Fibroblast of the aortic adventitia (primary cell): ENCODE data around the gene VEGFC. TPM values are rescaled to one million over a fixed set of nuclear protein-coding genes. Genes with fewer than 3 reads are reported as not detected.

ENCODE experiments used
- DNase-seq: peaks from one replicate; pipeline ENCODE4 v3.0.0-alpha.2; 2010; ENCODE audit warnings: low read depth
- H3K4me3 ChIP-seq: 2 replicates; pipeline ENCODE4 v1.5.1; 2011; ENCODE audit warnings: low read depth, mild to moderate bottlenecking, control low read depth, low read length, moderate library complexity
- total RNA-seq: library from RNA; depleted of rRNA; stranded (reverse); fragments of >200 nt; gene quantifications from 2 replicates; pipeline ENCODE4 v1.2.3, GENCODE V29; 2012; ENCODE audit warnings: low replicate concordance
- TF ChIP-seq, protein P1 (sequence below): IDR thresholded peaks from 2 replicates; pipeline ENCODE4 v1.5.1; 2011; ENCODE audit warnings: mild to moderate bottlenecking, low read length, control low read depth, inconsistent platforms; ENCODE audit not compliant: insufficient read depth

The VEGFC gene
- total RNA-seq, 1 donor, result 42.9 TPM

- DNase-seq, result no peak
- TF ChIP-seq, protein P1, sequence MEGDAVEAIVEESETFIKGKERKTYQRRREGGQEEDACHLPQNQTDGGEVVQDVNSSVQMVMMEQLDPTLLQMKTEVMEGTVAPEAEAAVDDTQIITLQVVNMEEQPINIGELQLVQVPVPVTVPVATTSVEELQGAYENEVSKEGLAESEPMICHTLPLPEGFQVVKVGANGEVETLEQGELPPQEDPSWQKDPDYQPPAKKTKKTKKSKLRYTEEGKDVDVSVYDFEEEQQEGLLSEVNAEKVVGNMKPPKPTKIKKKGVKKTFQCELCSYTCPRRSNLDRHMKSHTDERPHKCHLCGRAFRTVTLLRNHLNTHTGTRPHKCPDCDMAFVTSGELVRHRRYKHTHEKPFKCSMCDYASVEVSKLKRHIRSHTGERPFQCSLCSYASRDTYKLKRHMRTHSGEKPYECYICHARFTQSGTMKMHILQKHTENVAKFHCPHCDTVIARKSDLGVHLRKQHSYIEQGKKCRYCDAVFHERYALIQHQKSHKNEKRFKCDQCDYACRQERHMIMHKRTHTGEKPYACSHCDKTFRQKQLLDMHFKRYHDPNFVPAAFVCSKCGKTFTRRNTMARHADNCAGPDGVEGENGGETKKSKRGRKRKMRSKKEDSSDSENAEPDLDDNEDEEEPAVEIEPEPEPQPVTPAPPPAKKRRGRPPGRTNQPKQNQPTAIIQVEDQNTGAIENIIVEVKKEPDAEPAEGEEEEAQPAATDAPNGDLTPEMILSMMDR, result no peak
- no peak overlapping the region for H3K4me3 ChIP-seq
These were observed 112.0 kb downstream of the VEGFC start for GRCh38 chr4:176680668-176681180.

DNA sequence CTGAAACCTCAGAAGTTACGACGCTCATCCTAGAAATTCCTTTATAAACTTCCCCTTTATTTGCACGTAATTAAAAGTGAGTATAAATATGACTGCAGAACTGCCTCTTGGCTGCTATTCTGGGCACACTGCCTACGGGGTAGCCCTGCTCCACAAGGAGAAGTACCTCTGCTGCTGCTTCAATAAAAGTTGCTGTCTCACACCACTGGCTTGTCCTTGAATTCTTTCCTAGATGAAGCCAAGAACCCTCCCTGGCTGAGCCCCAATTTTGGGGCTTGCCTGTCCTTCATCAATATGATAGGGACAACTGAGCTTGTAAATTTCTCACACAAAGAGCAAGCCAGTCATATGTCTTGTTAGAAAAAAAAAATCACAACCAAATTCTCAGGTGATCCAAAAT, 115.8 kb downstream of the VEGFC start:
- TF ChIP-seq, protein P1, result no peak
- DNase-seq, result no peak
- H3K4me3 ChIP-seq, result no peak overlapping the region

- DNase-seq, result no peak
- H3K4me3 ChIP-seq, result no peak overlapping the region
- TF ChIP-seq, protein P1, result no peak
These were observed 116.9 kb downstream of the VEGFC start for GRCh38 chr4:176675810-176676209.

DNA sequence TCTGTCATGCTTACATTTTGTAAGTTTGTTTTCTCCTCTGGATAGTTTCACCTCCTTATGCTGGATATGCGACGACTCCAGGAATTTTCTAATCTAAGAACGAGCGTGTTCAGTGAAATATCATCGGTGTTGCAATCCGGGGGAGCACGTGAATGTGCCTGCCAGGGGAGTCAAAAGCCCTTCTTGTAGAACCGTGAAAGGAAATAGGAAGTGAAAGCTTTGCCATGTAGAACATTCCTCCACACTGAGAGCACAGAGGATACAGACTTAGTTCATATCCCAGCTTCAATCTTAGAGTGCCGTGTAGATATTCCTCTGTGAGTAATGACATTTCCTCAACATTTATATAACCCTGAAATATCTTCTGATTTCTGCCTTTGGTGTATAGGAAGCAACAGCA, 121.2 kb downstream of the VEGFC start:
- H3K4me3 ChIP-seq, result no peak overlapping the region
- TF ChIP-seq, protein P1, result no peak
- DNase-seq, result peak; percentile 41

DNA sequence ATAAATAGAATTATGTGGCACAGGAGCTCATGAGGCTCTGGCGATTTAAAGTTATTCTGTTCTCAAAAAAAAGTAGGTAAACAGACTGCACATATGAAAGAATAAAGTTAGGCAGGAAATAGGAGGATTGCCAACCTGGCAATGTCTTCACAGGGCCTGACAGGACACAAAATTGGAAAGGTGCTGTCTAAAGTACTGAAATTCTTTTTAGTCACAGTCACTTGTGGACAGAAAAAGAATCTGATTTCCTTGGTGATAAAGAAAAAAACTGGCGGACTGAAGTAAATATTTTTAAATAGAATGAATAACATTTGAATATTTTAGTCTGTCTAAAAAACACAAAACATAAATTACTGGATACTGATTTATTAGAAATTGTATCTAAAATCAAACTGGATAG, 124.4 kb downstream of the VEGFC start:
- TF ChIP-seq, protein P1, result no peak
- peak; percentile 37 for DNase-seq

GRCh38 chr4:176664964-176665363, 127.8 kb downstream of the VEGFC start:
- TF ChIP-seq, protein P1, result no peak
- no peak overlapping the region for H3K4me3 ChIP-seq
- no peak for DNase-seq

More for the DNA sequence above, 124.4 kb downstream of the VEGFC start:
- H3K4me3 ChIP-seq, result no peak overlapping the region

DNA sequence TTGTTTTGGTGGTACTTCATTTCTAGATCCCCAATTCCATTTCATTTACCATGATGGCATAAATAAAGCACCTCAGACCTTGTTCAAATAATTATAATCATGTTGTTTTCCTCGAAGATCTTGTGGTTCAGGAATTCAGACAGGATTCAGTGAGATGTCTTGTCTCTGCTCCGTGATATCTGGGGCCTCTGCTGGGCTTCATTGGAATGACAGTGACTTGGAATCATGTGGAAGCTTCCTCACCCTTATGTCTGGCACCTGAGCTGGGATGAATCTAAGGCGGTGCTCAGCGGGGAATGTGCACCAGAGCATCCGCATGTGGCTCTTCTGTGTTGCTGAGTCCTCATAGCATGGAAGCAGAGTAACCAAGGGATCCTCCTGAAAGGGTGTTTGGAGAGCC, 132.2 kb downstream of the VEGFC start:
- TF ChIP-seq, protein P1, result no peak
- no peak for DNase-seq
- H3K4me3 ChIP-seq, result no peak overlapping the region
